HepG2 (cell line): ENCODE measurements around the gene IP6K3. TPM values are rescaled to one million over a fixed set of nuclear protein-coding genes. Genes with fewer than 3 reads are reported as not detected.

ENCODE experiments used
- ATAC-seq: fragments of 200-7000 bp; cut with Tn5 transposase; 3 replicates; pipeline ENCODE4 v1.9.1; 2020; ENCODE audit warnings: mild to moderate bottlenecking, moderate library complexity
- BruUV-seq: library from RNA; stranded (reverse); fragments of 400-500 nt; replicated peaks from 2 replicates; lab custom pipeline; 2021; lab: Mats Ljungman, UMichigan
- CTCF ChIA-PET: fragments of 300-600 bp; formaldehyde crosslinking; extraction: SDS; loops from one replicate; lab custom pipeline; 2021; ENCODE audit warnings: low total read pairs, inconsistent platforms, low intra/inter-chr PET ratio; lab: Yijun Ruan, JAX
- POLR2A ChIA-PET: fragments of 350-600 bp; sonication (Branson Sonifier 250); formaldehyde crosslinking; loops from one replicate; lab custom pipeline; 2020; ENCODE audit warnings: antibody characterized with exemption, inconsistent platforms; lab: Yijun Ruan, JAX
- DNase-seq: peaks from one replicate; pipeline ENCODE4 v3.0.0-alpha.2; 2015; ENCODE audit warnings: low spot score
- FAIRE-seq: peaks from 3 replicates; lab custom pipeline; 2011; peaks lifted over from hg19 to GRCh38; lab: Jason Lieb, UNC
- H2AFZ ChIP-seq: one replicate; pipeline ENCODE4 v1.6.1; 2011; ENCODE audit warnings: low read length, inconsistent platforms
- H3K27ac ChIP-seq: fragments of 300-600 bp; 3 replicates; pipeline ENCODE4 v1.8.0; 2011; ENCODE audit warnings: mixed run types, mild to moderate bottlenecking, mixed read lengths, low read length, inconsistent platforms; ENCODE audit not compliant: insufficient read depth; ENCODE audit errors: extremely low read length
- H3K27me3 ChIP-seq, 2 experiments: fragments of 200-600 bp in 1 of 2; 2 replicates in 1 of 2; 3 replicates in 1 of 2; pipeline versions ENCODE4 v1.6.0 to v1.8.0; 2011; ENCODE audit warnings: low read length in 2 of 2, mild to moderate bottlenecking in 2 of 2, moderate library complexity in 2 of 2, inconsistent platforms in 1 of 2; ENCODE audit not compliant: insufficient read depth in 2 of 2, control insufficient read depth in 1 of 2
- H3K36me3 ChIP-seq, 2 experiments: fragments of 200-600 bp in 1 of 2; replicated peaks in 1 of 2; 2 replicates in 1 of 2; 3 replicates in 1 of 2; pipeline versions ENCODE4 v1.5.1 to v1.8.0; 2011; ENCODE audit warnings: low read length in 2 of 2, inconsistent platforms in 1 of 2; ENCODE audit not compliant: insufficient read depth in 2 of 2, control insufficient read depth in 1 of 2
- H3K4me1 ChIP-seq: 2 replicates; pipeline ENCODE4 v1.5.1; 2012; ENCODE audit warnings: low read length, inconsistent platforms; ENCODE audit not compliant: insufficient read depth
- H3K4me2 ChIP-seq: 2 replicates; pipeline ENCODE4 v1.6.0; 2011; ENCODE audit warnings: low read depth, low read length, inconsistent platforms
- H3K4me3 ChIP-seq, 3 experiments: fragments of 200-600 bp in 1 of 3; sonication (generic), shearing (Covaris generic) in 1 of 3; replicated peaks in 1 of 3; 2 replicates each; pipeline ENCODE4 v1.5.1; 2011 to 2016; ENCODE audit warnings: low read length in 3 of 3, inconsistent platforms in 2 of 3, low read depth in 2 of 3, mild to moderate bottlenecking in 2 of 3, control low read depth in 1 of 3, mixed read lengths in 1 of 3; ENCODE audit not compliant: insufficient read depth in 1 of 3
- H3K79me2 ChIP-seq: one replicate; pipeline ENCODE4 v1.6.1; 2011; ENCODE audit warnings: low read length, inconsistent platforms; ENCODE audit not compliant: insufficient read depth
- H3K9ac ChIP-seq: 2 replicates; pipeline ENCODE4 v1.6.0; 2011; ENCODE audit warnings: mild to moderate bottlenecking, low read depth, low read length, inconsistent platforms; ENCODE audit not compliant: insufficient read depth
- H3K9me3 ChIP-seq: 2 replicates; pipeline ENCODE4 v1.5.1; 2012; ENCODE audit warnings: mild to moderate bottlenecking, low read length
- H4K20me1 ChIP-seq: 2 replicates; pipeline ENCODE4 v1.6.0; 2011; ENCODE audit warnings: inconsistent platforms, mild to moderate bottlenecking, low read length, moderate library complexity; ENCODE audit not compliant: insufficient read depth
- ARID2 ChIP-seq: sonication (generic); formaldehyde crosslinking; IDR thresholded peaks from 2 replicates; pipeline ENCODE4 v1.8.1; 2022; ENCODE audit warnings: mild to moderate bottlenecking, missing genetic modification reagents, borderline replicate concordance
- BCL6 ChIP-seq: IDR thresholded peaks from 2 replicates; pipeline ENCODE4 v1.6.1; 2016; ENCODE audit warnings: missing genetic modification reagents, missing compliant biosample characterization
- FOSL2 ChIP-seq: sonication (generic); formaldehyde crosslinking; IDR thresholded peaks from 2 replicates; pipeline ENCODE4 v1.4.0; 2020; ENCODE audit warnings: missing genetic modification reagents
- GABPB1 ChIP-seq: IDR thresholded peaks from 2 replicates; pipeline ENCODE4 v1.6.1; 2016; ENCODE audit warnings: mild to moderate bottlenecking, missing genetic modification reagents, moderate library complexity, missing compliant biosample characterization
- KDM2A ChIP-seq: sonication (generic); formaldehyde crosslinking; IDR thresholded peaks from 2 replicates; pipeline ENCODE4 v1.4.0; 2020; ENCODE audit warnings: low read depth, missing genetic modification reagents, borderline replicate concordance
- NAIF1 ChIP-seq: sonication (generic); formaldehyde crosslinking; IDR thresholded peaks from 2 replicates; pipeline ENCODE4 v1.5.0; 2020; ENCODE audit warnings: mild to moderate bottlenecking, missing genetic modification reagents, borderline replicate concordance
- PAX8 ChIP-seq: sonication (generic); formaldehyde crosslinking; IDR thresholded peaks from 2 replicates; pipeline ENCODE4 v1.8.0; 2022; ENCODE audit warnings: mild to moderate bottlenecking, missing genetic modification reagents, borderline replicate concordance
- REL ChIP-seq: sonication (generic); formaldehyde crosslinking; conservative IDR thresholded peaks from 2 replicates; pipeline ENCODE4 v1.8.0; 2022; ENCODE audit warnings: mild to moderate bottlenecking, missing genetic modification reagents, moderate library complexity
- RORA ChIP-seq: sonication (generic); formaldehyde crosslinking; IDR thresholded peaks from 2 replicates; pipeline ENCODE4 v1.5.0; 2020; ENCODE audit warnings: mild to moderate bottlenecking, missing genetic modification reagents, moderate library complexity
- ZNF232 ChIP-seq: sonication (generic); formaldehyde crosslinking; IDR thresholded peaks from 2 replicates; pipeline ENCODE4 v1.4.0; 2020; ENCODE audit warnings: missing genetic modification reagents, borderline replicate concordance
- ZNF343 ChIP-seq: sonication (generic); formaldehyde crosslinking; IDR thresholded peaks from 2 replicates; pipeline ENCODE4 v1.4.0; 2020; ENCODE audit warnings: mild to moderate bottlenecking, missing genetic modification reagents
- ZNF530 ChIP-seq: sonication (generic); formaldehyde crosslinking; IDR thresholded peaks from 2 replicates; pipeline ENCODE4 v1.5.0; 2020; ENCODE audit warnings: low read depth, mild to moderate bottlenecking, missing genetic modification reagents
- ZNF629 ChIP-seq: sonication (generic); formaldehyde crosslinking; conservative IDR thresholded peaks from 2 replicates; pipeline ENCODE4 v1.5.0; 2020; ENCODE audit warnings: missing genetic modification reagents
- ZNF772 ChIP-seq: sonication (generic); formaldehyde crosslinking; IDR thresholded peaks from 2 replicates; pipeline ENCODE4 v1.5.0; 2020; ENCODE audit warnings: mild to moderate bottlenecking, missing genetic modification reagents
- ZNF788 ChIP-seq: sonication (generic); formaldehyde crosslinking; IDR thresholded peaks from 2 replicates; pipeline ENCODE4 v1.5.0; 2020; ENCODE audit warnings: mild to moderate bottlenecking, missing genetic modification reagents, borderline replicate concordance
- WGBS: methylation state at CpG from one replicate; pipeline ENCODE4 v1.1.6; 2017; ENCODE audit warnings: low lambda C conversion rate; 5-methylcytosine and 5-hydroxymethylcytosine counted together
- in situ Hi-C: cut with HindIII; loops from 2 replicates; pipeline ENCODE4 v1.10.0; 2017; ENCODE audit warnings: low pct_unique_long_range_greater_than_20kb; ENCODE audit not compliant: extremely low pct_ligation_motif_present
- intact Hi-C: fragments of 100-400 bp; cut with micrococcal nuclease; formaldehyde crosslinking; loops from one replicate; pipeline ENCODE4 v1.10.0; 2022; ENCODE audit not compliant: unreplicated experiment
- polyA plus RNA-seq, 8 experiments: library from polyadenylated mRNA; depleted of rRNA in 3 of 8; stranded (reverse) in 7 of 8; unstranded in 1 of 8; fragments of >200 nt; fragmentation: Illumina TruSeq in 4 of 8; extraction: Trizol in 4 of 8; gene quantifications; 2 replicates each; pipeline versions ENCODE4 v1.2.1 to v1.2.3, GENCODE V29; 2011 to 2016; ENCODE audit warnings: low read depth in 4 of 8, missing spikeins in 1 of 8, mixed read lengths in 1 of 8; ENCODE audit not compliant: insufficient read depth in 1 of 8
- total RNA-seq, 5 experiments: library from RNA; depleted of rRNA; stranded (reverse); fragments of >200 nt; fragmentation: Illumina TruSeq; extraction: Trizol; gene quantifications; 2 replicates each; pipeline ENCODE4 v1.2.3, GENCODE V29; 2016; ENCODE audit warnings: low read depth in 1 of 5
- TF ChIP-seq, protein P1 (sequence below), 2 experiments: sonication (generic) in 1 of 2; formaldehyde crosslinking in 1 of 2; IDR thresholded peaks; 2 replicates each; pipeline versions ENCODE4 v1.4.0 to v1.6.1; 2018 to 2020; ENCODE audit warnings: missing genetic modification reagents in 2 of 2, borderline replicate concordance in 1 of 2, low read depth in 1 of 2, mild to moderate bottlenecking in 1 of 2, missing biosample characterization in 1 of 2
- TF ChIP-seq, protein P2 (sequence below), 2 experiments: fragments of 450-650 bp in 1 of 2; sonication (generic) in 1 of 2; formaldehyde crosslinking; IDR thresholded peaks; 2 replicates each; pipeline versions ENCODE4 v1.5.0 to v1.8.0; 2020 to 2022; ENCODE audit warnings: mild to moderate bottlenecking in 1 of 2, missing genetic modification reagents in 1 of 2

IP6K3 gene
- total and polyA plus RNA-seq, 2 of the 13 experiments (the other 11 are each of a cell fraction or from before 2014, with no cell fraction given) = 0.11 to 0.18 TPM

DNA sequence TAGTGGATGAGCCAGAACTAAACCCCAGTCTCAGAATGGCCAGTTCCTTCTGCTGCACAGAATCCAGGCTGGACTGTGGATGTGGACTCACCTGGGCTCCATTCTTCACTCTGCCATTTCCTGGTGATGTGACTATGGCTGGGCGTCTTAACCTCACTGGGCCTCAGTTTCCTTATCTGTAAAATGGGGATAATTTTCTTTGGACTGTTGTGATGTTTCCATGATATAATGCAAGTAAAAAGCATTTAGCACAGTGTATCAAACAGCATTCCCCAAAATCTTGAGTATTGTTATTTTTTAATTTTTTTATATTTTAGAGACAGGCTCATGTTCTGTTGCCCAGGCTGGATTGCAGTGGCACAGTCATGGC is 5.9 kb upstream of the IP6K3 start:
- intact Hi-C loops = no loop called here
- CTCF ChIA-PET = no interaction called here
- no peak for ATAC-seq

DNA sequence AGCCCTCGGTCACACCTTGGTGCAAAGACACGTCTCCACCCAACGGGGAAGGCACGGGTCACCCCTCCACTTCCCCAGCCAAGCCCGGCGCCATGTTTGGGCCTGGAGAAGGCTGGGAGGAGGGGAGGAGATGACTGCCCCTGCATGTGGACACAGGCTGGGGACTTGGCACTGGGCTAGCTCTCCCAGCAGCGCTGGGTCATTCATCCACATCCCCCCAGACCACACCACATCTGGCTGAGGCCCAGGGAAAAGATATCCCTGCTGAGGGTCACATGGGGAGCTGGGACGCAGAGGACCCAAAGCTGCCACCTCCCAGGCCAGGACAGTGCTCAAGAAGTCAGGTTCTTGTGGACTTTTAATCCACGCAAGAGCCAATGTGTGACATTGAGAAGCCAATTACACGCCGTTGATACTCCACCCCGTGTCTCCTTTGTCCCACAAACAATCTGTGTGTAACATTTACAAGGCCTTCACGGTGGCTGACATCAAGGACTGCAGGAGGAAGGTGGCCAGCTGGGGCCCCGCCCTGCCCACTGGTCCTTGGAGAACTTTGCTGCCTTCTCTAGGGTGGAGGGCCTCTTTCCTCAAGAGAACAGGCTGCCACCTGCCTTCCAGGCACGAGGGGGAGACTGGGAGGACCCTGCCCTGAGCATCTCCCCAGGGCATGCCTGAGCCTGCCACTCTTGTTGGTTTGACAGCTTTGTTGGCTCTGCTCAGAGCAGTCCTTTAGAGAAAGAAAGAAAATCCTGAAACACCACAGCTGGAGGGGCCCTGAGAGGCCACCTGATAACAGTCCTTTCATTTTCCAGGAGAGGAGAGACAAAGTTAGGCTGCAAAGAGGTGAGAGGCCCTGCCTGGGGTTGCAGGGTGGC is 5.3 kb upstream of the IP6K3 start:
- H3K27me3 ChIP-seq = peaks cover 4 to 29% of the 10 kb centered on the region in 2 experiments; a peak in 4 of 5 replicates
- in situ Hi-C loops = no loop called here
- peaks cover 33% of the 10 kb centered on the region for H3K4me1 ChIP-seq
- no peaks in the 10 kb centered on the region for H3K36me3 ChIP-seq
- H3K27ac ChIP-seq = no peak overlapping the region
- H3K4me2 ChIP-seq = 0 out of 2 replicates have a peak overlapping the region, but pooled peaks have one; percentile 46
- POLR2A ChIA-PET = interaction anchor here (0.8 to 2.5 kb wide), 4 partner anchors 9 to 41 kb away, joined by 3 to 39 read pairs (median 10); partner anchors contain the start of gene UQCC2
- intact Hi-C loops = no loop called here
- H2AFZ ChIP-seq = no peak overlapping the region
- no peak overlapping the region for H3K9ac ChIP-seq
- DNase-seq (no peak), FAIRE-seq (no peak), ATAC-seq (peak; percentile 33)
- WGBS = 35% methylated on average over 10 of the region's 15 CpGs
- no peaks in the 10 kb centered on the region for H3K79me2 ChIP-seq
- CTCF ChIA-PET = no interaction called here
- BruUV-seq = no TSS peak
- no peak overlapping the region for H3K4me3 ChIP-seq
- H3K9me3 ChIP-seq = no peaks in the 10 kb centered on the region
- no peaks in the 10 kb centered on the region for H4K20me1 ChIP-seq
- TF ChIP-seq KDM2A (CRISPR knock-in tag) = 0 out of 2 replicates have a peak, but pooled peaks have one; percentile 18
- no peak for TF ChIP-seq RORA (CRISPR knock-in tag)
- TF ChIP-seq ZNF232 (CRISPR knock-in tag) = no peak
- TF ChIP-seq GABPB1 (CRISPR knock-in tag) = 0 out of 2 replicates have a peak, but pooled peaks have one; percentile 23
- TF ChIP-seq REL (CRISPR knock-in tag) = no peak
- TF ChIP-seq ZNF343 (CRISPR knock-in tag) = 0 out of 2 replicates have a peak, but pooled peaks have one; percentile 51
- TF ChIP-seq, protein P1, sequence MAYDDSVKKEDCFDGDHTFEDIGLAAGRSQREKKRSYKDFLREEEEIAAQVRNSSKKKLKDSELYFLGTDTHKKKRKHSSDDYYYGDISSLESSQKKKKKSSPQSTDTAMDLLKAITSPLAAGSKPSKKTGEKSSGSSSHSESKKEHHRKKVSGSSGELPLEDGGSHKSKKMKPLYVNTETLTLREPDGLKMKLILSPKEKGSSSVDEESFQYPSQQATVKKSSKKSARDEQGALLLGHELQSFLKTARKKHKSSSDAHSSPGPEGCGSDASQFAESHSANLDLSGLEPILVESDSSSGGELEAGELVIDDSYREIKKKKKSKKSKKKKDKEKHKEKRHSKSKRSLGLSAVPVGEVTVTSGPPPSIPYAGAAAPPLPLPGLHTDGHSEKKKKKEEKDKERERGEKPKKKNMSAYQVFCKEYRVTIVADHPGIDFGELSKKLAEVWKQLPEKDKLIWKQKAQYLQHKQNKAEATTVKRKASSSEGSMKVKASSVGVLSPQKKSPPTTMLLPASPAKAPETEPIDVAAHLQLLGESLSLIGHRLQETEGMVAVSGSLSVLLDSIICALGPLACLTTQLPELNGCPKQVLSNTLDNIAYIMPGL (CRISPR knock-in tag; IDR thresholded peaks at IDR 0.05; ENCODE audit: borderline replicate concordance in 1 of 2, low read depth in 1 of 2) = no peak
- TF ChIP-seq PAX8 (CRISPR knock-in tag) = 0 out of 2 replicates have a peak, but pooled peaks have one; percentile 25
- no peak for TF ChIP-seq NAIF1
- TF ChIP-seq, protein P2, sequence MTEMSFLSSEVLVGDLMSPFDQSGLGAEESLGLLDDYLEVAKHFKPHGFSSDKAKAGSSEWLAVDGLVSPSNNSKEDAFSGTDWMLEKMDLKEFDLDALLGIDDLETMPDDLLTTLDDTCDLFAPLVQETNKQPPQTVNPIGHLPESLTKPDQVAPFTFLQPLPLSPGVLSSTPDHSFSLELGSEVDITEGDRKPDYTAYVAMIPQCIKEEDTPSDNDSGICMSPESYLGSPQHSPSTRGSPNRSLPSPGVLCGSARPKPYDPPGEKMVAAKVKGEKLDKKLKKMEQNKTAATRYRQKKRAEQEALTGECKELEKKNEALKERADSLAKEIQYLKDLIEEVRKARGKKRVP (CRISPR knock-in tag; IDR thresholded peaks at IDR 0.05) = no peak
- no peak for TF ChIP-seq ZNF530 (CRISPR knock-in tag)

More for the DNA sequence above, 5.9 kb upstream of the IP6K3 start:
- Histone ChIP-seq H3K79me2 (no peaks in the 10 kb centered on the region), H3K9ac (no peak overlapping the region), H3K27ac (no peak overlapping the region), H3K4me3 (no peak overlapping the region), H3K4me1 (peaks cover 32% of the 10 kb centered on the region), H2AFZ (no peak overlapping the region), H3K9me3 (no peaks in the 10 kb centered on the region), H3K36me3 (no peaks in the 10 kb centered on the region), H4K20me1 (no peaks in the 10 kb centered on the region), H3K4me2 (0 out of 2 replicates have a peak overlapping the region, but pooled peaks have one; percentile 3), H3K27me3 (peaks cover 4 to 24% of the 10 kb centered on the region in 2 experiments; a peak in 4 of 5 replicates)
- no peak for FAIRE-seq
- DNase-seq = no peak
- peak; percentile 86 for TF ChIP-seq ZNF629 (CRISPR knock-in tag)
- no peak for TF ChIP-seq BCL6 (CRISPR knock-in tag)
- TF ChIP-seq ARID2 = no peak
- no peak for TF ChIP-seq ZNF772 (CRISPR knock-in tag)
- TF ChIP-seq FOSL2 (CRISPR knock-in tag) = no peak
- no peak for TF ChIP-seq ZNF788
- in situ Hi-C loops = no loop called here
- POLR2A ChIA-PET = interaction anchor here (2.5 kb wide), 1 partner anchor 42 kb away, joined by 17 read pairs; the partner anchor contains the start of gene UQCC2
- WGBS = 77% methylated on average over 1 of the region's 1 CpG
- no TSS peak for BruUV-seq
